ENCODE results near the gene SEMA4D. TPM values are rescaled to one million over a fixed set of nuclear protein-coding genes. Genes with fewer than 3 reads are reported as not detected.

SEMA4D gene
- polyA plus RNA-seq, 1 donor from 2014 or later, result 34.0 TPM

- H3K27me3 ChIP-seq (ENCODE audit: insufficient read depth, low read depth, low read length), result no peaks in the 10 kb centered on the region
- H3K4me2 ChIP-seq (ENCODE audit: low read length), result no peak overlapping the region
- no peak overlapping the region for H2AFZ ChIP-seq (ENCODE audit: low read depth, low read length)
- H4K20me1 ChIP-seq (ENCODE audit: insufficient read depth), result no peaks in the 10 kb centered on the region
- H3K9ac ChIP-seq (ENCODE audit: low read length), result no peak overlapping the region
- TF ChIP-seq CTCF (IDR thresholded peaks at IDR 0.05; ENCODE audit: poor library complexity, severe bottlenecking) (no peak), TAF1 (IDR thresholded peaks at IDR 0.05; ENCODE audit: low read depth) (no peak), REST (IDR thresholded peaks at IDR 0.05; ENCODE audit: borderline replicate concordance) (no peak), MXI1 (conservative IDR thresholded peaks at IDR 0.05; ENCODE audit: poor library complexity, severe bottlenecking) (no peak), RAD21 (conservative IDR thresholded peaks at IDR 0.05) (no peak), EP300 (conservative IDR thresholded peaks at IDR 0.05; ENCODE audit: poor library complexity, severe bottlenecking) (no peak), POLR2AphosphoS5 (IDR thresholded peaks at IDR 0.05) (no peak), SMC3 (conservative IDR thresholded peaks at IDR 0.05; ENCODE audit: poor library complexity) (no peak), EZH2 (IDR thresholded peaks at IDR 0.05; ENCODE audit: borderline replicate concordance, insufficient read depth, low read length, poor library complexity, severe bottlenecking) (no peak)
- no peak overlapping the region for H3K4me3 ChIP-seq (ENCODE audit: low read length)
- no peaks in the 10 kb centered on the region for H3K9me3 ChIP-seq (ENCODE audit: low read length)
- no peaks in the 10 kb centered on the region for H3K9me2 ChIP-seq (ENCODE audit: insufficient read depth, low read length)
- no peaks in the 10 kb centered on the region for H3F3A ChIP-seq (ENCODE audit: insufficient read depth, low read length, poor library complexity, severe bottlenecking)
- H3K36me3 ChIP-seq (ENCODE audit: insufficient read depth, low read length), result no peaks in the 10 kb centered on the region
- H3K27ac ChIP-seq (ENCODE audit: low read length), result no peak overlapping the region
- H3K79me2 ChIP-seq (replicated peaks; ENCODE audit: insufficient read depth, low read length), result peaks cover 34% of the 10 kb centered on the region
Measured at GRCh38 chr9:89440046-89440445, 57.9 kb downstream of the SEMA4D start.

- Histone ChIP-seq H3K9ac (ENCODE audit: low read length) (no peak overlapping the region), H3K36me3 (ENCODE audit: insufficient read depth, low read length) (no peaks in the 10 kb centered on the region), H3K27me3 (ENCODE audit: insufficient read depth, low read depth, low read length) (no peaks in the 10 kb centered on the region), H3K4me3 (ENCODE audit: low read length) (no peak overlapping the region), H3K9me3 (ENCODE audit: low read length) (no peaks in the 10 kb centered on the region), H3F3A (ENCODE audit: insufficient read depth, low read length, poor library complexity, severe bottlenecking) (no peaks in the 10 kb centered on the region), H2AFZ (ENCODE audit: low read depth, low read length) (no peak overlapping the region), H3K79me2 (replicated peaks; ENCODE audit: insufficient read depth, low read length) (peaks cover 34% of the 10 kb centered on the region), H3K27ac (ENCODE audit: low read length) (no peak overlapping the region), H3K9me2 (ENCODE audit: insufficient read depth, low read length) (no peaks in the 10 kb centered on the region), H4K20me1 (ENCODE audit: insufficient read depth) (no peaks in the 10 kb centered on the region), H3K4me2 (ENCODE audit: low read length) (no peak overlapping the region)
- no peak for TF ChIP-seq POLR2AphosphoS5 (IDR thresholded peaks at IDR 0.05)
Measured at GRCh38 chr9:89439571-89439970, 58.3 kb downstream of the SEMA4D start.

- H3K79me2 ChIP-seq (replicated peaks; ENCODE audit: insufficient read depth, low read length), result peaks cover 34% of the 10 kb centered on the region
- H3K9ac ChIP-seq (ENCODE audit: low read length), result no peak overlapping the region
- TF ChIP-seq CTCF (IDR thresholded peaks at IDR 0.05; ENCODE audit: poor library complexity, severe bottlenecking) (no peak), TAF1 (IDR thresholded peaks at IDR 0.05; ENCODE audit: low read depth) (no peak)
- no peaks in the 10 kb centered on the region for H4K20me1 ChIP-seq (ENCODE audit: insufficient read depth)
- H3K27ac ChIP-seq (ENCODE audit: low read length), result peak overlapping the region; percentile 5
- H3K9me3 ChIP-seq (ENCODE audit: low read length), result no peaks in the 10 kb centered on the region
- no peaks in the 10 kb centered on the region for H3K36me3 ChIP-seq (ENCODE audit: insufficient read depth, low read length)
- no peaks in the 10 kb centered on the region for H3F3A ChIP-seq (ENCODE audit: insufficient read depth, low read length, poor library complexity, severe bottlenecking)
- H3K4me3 ChIP-seq (ENCODE audit: low read length), result no peak overlapping the region
- no peak overlapping the region for H3K4me2 ChIP-seq (ENCODE audit: low read length)
- H3K27me3 ChIP-seq (ENCODE audit: insufficient read depth, low read depth, low read length), result no peaks in the 10 kb centered on the region
- H2AFZ ChIP-seq (ENCODE audit: low read depth, low read length), result no peak overlapping the region
- no peaks in the 10 kb centered on the region for H3K9me2 ChIP-seq (ENCODE audit: insufficient read depth, low read length)
Measured at GRCh38 chr9:89438194-89438593, 59.7 kb downstream of the SEMA4D start.
